ENCODE data around the gene EPHB1. TPM values are rescaled to one million over a fixed set of nuclear protein-coding genes. Genes with fewer than 3 reads are reported as not detected.

The EPHB1 gene
- total RNA-seq, 1 experiment from 2014 or later = 2.8 TPM

DNA sequence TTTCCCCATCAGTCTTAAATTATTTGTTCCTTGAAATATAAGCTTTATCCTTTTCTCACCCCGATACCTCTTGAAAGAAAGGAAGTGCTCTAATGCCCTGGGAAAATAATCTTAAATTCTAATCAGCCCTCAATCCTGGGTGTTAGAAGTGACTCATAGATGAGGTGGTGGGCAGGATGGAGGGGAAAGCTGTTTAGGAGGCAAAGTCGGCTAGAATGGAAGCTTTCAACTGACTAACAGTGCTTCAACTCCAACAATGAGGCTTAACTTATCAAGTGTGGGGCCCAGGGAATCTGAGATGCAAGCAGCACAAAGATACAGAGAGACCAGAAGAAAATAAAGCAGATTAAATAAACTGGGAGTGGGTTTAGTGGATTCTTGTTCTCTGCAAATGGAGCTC, 175.8 kb downstream of the EPHB1 start:
- H3K4me1 ChIP-seq (ENCODE audit: insufficient read depth, low read length) = peaks cover 1% of the 10 kb centered on the region; the same call in 1 of the 2 replicates
- H3K9me3 Mint-ChIP-seq = peaks cover 0 to 2% of the 10 kb centered on the region in 2 experiments; a peak in 1 of 5 replicates
- no peak overlapping the region for H3K9ac ChIP-seq (ENCODE audit: extremely low read depth, insufficient read length, low read length)
- no peak overlapping the region for H4K5ac ChIP-seq (ENCODE audit: insufficient read length, low read depth, low read length)
- H3K23me2 ChIP-seq (ENCODE audit: insufficient read length, low read depth, low read length, poor library complexity, severe bottlenecking) = no peaks in the 10 kb centered on the region
- no peak overlapping the region for H3K14ac ChIP-seq (ENCODE audit: insufficient read depth, low read length)
- no peak overlapping the region for H2BK12ac ChIP-seq (ENCODE audit: insufficient read length, low read depth, low read length)
- H3K27me3 Mint-ChIP-seq (ENCODE audit: low read depth) = peaks cover 2% of the 10 kb centered on the region; the same call in 1 of the 2 replicates
- no peak overlapping the region for H2BK120ac ChIP-seq (ENCODE audit: low read depth, low read length, poor library complexity, severe bottlenecking)
- H4K20me1 ChIP-seq (ENCODE audit: control insufficient read depth, insufficient read depth, insufficient read length) = no peaks in the 10 kb centered on the region
- DNase-seq = no peak
- no peak overlapping the region for H3K23ac ChIP-seq (ENCODE audit: insufficient read length, low read depth, low read length)
- no peak overlapping the region for H4K8ac ChIP-seq (replicated peaks; ENCODE audit: insufficient read length, low read depth, low read length)
- no peaks in the 10 kb centered on the region for H3K9me3 ChIP-seq (ENCODE audit: control insufficient read depth, low read depth, low read length)
- H3K36me3 Mint-ChIP-seq (ENCODE audit: insufficient read depth in 1 of 3, low read depth in 3 of 3) = peaks cover 0 to 3% (median 0%) of the 10 kb centered on the region in 3 experiments; a peak in 1 of 7 replicates
- H3K4me2 ChIP-seq (ENCODE audit: insufficient read depth, insufficient read length, low read length) = no peak overlapping the region
- H3K4ac ChIP-seq (ENCODE audit: low read depth, low read length) = no peak overlapping the region
- no CpG with 5 or more reads among the region's 2 CpGs for WGBS (ENCODE audit: extremely low coverage, insufficient read length, low lambda C conversion rate)
- H3K4me3 Mint-ChIP-seq = no peak overlapping the region
- H2BK20ac ChIP-seq (ENCODE audit: low read depth, low read length, poor library complexity, severe bottlenecking) = no peak overlapping the region
- no peak overlapping the region for H4K91ac ChIP-seq (ENCODE audit: insufficient read length, low read depth, low read length)
- H3K18ac ChIP-seq (ENCODE audit: insufficient read length, low read depth, low read length) = no peak overlapping the region
- no peak overlapping the region for H2AK5ac ChIP-seq (ENCODE audit: insufficient read length, low read length)
- no peak overlapping the region for H2BK15ac ChIP-seq (ENCODE audit: low read depth, low read length)
- H3K27me3 ChIP-seq (ENCODE audit: insufficient read depth, low read length) = no peaks in the 10 kb centered on the region
- H2AFZ ChIP-seq (ENCODE audit: low read length) = no peak overlapping the region
- H3K27ac ChIP-seq (ENCODE audit: insufficient read length, low read depth, low read length) = no peak overlapping the region
- no peak overlapping the region for H3K27ac Mint-ChIP-seq
- TF ChIP-seq, protein P1, sequence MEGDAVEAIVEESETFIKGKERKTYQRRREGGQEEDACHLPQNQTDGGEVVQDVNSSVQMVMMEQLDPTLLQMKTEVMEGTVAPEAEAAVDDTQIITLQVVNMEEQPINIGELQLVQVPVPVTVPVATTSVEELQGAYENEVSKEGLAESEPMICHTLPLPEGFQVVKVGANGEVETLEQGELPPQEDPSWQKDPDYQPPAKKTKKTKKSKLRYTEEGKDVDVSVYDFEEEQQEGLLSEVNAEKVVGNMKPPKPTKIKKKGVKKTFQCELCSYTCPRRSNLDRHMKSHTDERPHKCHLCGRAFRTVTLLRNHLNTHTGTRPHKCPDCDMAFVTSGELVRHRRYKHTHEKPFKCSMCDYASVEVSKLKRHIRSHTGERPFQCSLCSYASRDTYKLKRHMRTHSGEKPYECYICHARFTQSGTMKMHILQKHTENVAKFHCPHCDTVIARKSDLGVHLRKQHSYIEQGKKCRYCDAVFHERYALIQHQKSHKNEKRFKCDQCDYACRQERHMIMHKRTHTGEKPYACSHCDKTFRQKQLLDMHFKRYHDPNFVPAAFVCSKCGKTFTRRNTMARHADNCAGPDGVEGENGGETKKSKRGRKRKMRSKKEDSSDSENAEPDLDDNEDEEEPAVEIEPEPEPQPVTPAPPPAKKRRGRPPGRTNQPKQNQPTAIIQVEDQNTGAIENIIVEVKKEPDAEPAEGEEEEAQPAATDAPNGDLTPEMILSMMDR (conservative IDR thresholded peaks at IDR 0.05) = no peak
- H3K79me1 ChIP-seq (ENCODE audit: insufficient read depth, low read depth, low read length, poor library complexity, severe bottlenecking) = no peaks in the 10 kb centered on the region
- H3K56ac ChIP-seq (ENCODE audit: insufficient read length, low read depth, low read length) = no peak overlapping the region
- H3K4me1 Mint-ChIP-seq = peaks cover 12 to 19% of the 10 kb centered on the region in 2 experiments
- H3K79me2 ChIP-seq (ENCODE audit: insufficient read depth, low read length) = no peaks in the 10 kb centered on the region
- no peak overlapping the region for H2BK5ac ChIP-seq (ENCODE audit: insufficient read length, low read length)
- H3T11ph ChIP-seq (ENCODE audit: low read length) = no peak overlapping the region

Data from H9 (cell line).